Activated T-helper 1 cell treated with Interleukin-2 at 50 U/mL for 16 hours (primary cell): ENCODE data around the gene STMN1.
A peak's percentile ranks its signal among the peaks of the same experiment; 100 is the strongest.
"Not testable (repeated sequence)": the region's sequence is repeated elsewhere in the genome, so short reads cannot be mapped to it uniquely, and the experiment has no call there.

Experiments
- DNase-seq: peaks from one replicate; pipeline ENCODE4 v3.0.0-alpha.2; 2020; ENCODE audit warnings: low read depth

The STMN1 gene

GRCh38 chr1:25905680-25906643, at the start of gene STMN1:
Gene STMN1 (minus strand): TSS chr1:25906419. CDS start chr1:25904676, 1,743 bp downstream.
- peak; percentile 84 for DNase-seq

- DNase-seq: no peak
Observed at GRCh38 chr1:25955553-25955952, 49.3 kb upstream of the STMN1 start.

GRCh38 chr1:25954282-25954938, 48.2 kb upstream of the STMN1 start:
- no peak for DNase-seq

- no peak for DNase-seq
Observed at GRCh38 chr1:25952841-25953401, 46.7 kb upstream of the STMN1 start.

- no peak for DNase-seq
Observed at GRCh38 chr1:25948641-25949040, 42.4 kb upstream of the STMN1 start.

- no peak for DNase-seq
Observed at GRCh38 chr1:25947027-25947426, 40.8 kb upstream of the STMN1 start.

- DNase-seq: no peak
Observed at GRCh38 chr1:25945761-25946160, 39.5 kb upstream of the STMN1 start.

GRCh38 chr1:25944986-25945385, 38.8 kb upstream of the STMN1 start:
- no peak for DNase-seq

GRCh38 chr1:25943511-25943910, 37.3 kb upstream of the STMN1 start:
- not testable (repeated sequence) for DNase-seq

- no peak for DNase-seq
Observed at GRCh38 chr1:25936947-25937346, 30.7 kb upstream of the STMN1 start.

GRCh38 chr1:25933479-25934365, 27.5 kb upstream of the STMN1 start:
- no peak for DNase-seq

GRCh38 chr1:25932811-25933400, 26.7 kb upstream of the STMN1 start:
- DNase-seq: not testable (repeated sequence)

- DNase-seq: no peak
Observed at GRCh38 chr1:25932321-25932720, 26.1 kb upstream of the STMN1 start.

GRCh38 chr1:25929016-25929415, 22.8 kb upstream of the STMN1 start:
- no peak for DNase-seq

GRCh38 chr1:25927521-25928265, 21.5 kb upstream of the STMN1 start:
- DNase-seq: no peak

- DNase-seq: no peak
Observed at GRCh38 chr1:25926731-25927496, 20.7 kb upstream of the STMN1 start.

- no peak for DNase-seq
Observed at GRCh38 chr1:25924454-25924853, 18.2 kb upstream of the STMN1 start.

- DNase-seq: no peak
Observed at GRCh38 chr1:25922971-25923552, 16.8 kb upstream of the STMN1 start.
